ENCODE measurements around the gene PRRG1. TPM values are rescaled to one million over a fixed set of nuclear protein-coding genes. Genes with fewer than 3 reads are reported as not detected.
"Not testable (repeated sequence)": the region's sequence is repeated elsewhere in the genome, so short reads cannot be mapped to it uniquely, and the experiment has no call there.

Gene PRRG1
- 6.4 TPM for total RNA-seq

DNA sequence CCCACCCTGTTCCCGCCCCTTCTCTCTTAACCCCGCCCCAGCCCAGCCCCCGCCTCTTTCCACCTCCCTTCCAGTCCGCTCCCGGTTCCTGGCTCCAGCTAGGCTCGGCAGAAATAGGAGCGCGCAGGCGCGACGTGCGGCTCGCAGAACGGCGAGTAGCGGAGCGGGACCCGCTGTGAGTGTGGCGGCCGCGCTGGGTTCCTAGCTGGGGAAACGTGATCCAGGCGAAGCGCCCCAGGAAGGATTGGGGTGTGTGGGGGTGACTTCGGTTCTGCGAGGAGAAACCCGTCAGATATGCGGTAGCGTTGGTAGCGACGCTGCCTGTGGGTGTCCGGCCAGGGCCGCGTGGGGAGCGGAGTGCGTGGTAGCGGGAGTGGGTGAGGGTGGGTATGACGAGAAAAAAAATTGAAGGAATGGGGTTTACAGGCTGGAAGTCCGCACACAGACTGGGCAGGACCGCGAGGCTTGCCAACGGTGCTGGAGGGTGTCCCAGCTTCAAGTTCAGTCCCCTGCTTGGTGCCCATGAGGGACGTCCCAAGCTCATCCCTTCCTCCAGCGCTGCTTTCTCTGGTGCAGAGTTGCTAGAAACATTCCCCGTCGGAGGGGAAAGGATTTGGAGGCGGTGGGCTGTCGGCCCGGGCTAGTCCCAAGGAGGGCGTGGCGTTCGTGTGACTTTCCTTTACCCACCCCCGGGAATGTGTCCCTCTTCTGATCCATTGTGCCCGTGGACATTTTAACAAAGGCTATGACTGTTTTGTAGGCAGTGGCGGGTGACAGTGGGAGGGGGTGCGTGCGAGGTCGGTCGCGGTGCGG is at the start of gene PRRG1:
Gene PRRG1, plus strand, starts transcription at position 144 of the 813 bp plus-strand sequence. CDS start 56,886 bp downstream, outside the sequence.
- DNase-seq = peak; percentile 77

DNA sequence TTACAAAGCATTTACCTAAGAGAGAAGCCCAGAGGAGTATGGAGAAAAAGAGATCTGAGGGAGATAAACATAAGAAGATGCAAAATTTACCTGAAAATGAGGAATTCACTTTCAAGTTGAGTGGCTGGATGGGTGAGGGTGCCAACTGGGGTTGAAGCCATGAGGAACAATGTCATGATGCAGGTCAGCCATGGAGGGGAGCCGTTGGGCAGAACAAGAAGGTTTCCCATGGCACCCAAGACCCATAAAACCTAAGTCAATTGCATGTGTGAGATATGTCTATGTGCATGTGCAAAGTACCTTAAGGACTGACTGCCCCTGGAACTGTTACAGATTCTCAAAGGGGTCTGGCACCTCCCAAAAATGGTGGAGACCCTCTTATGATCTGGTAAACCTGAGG is 46.6 kb upstream of the PRRG1 start:
- no peak for DNase-seq

DNA sequence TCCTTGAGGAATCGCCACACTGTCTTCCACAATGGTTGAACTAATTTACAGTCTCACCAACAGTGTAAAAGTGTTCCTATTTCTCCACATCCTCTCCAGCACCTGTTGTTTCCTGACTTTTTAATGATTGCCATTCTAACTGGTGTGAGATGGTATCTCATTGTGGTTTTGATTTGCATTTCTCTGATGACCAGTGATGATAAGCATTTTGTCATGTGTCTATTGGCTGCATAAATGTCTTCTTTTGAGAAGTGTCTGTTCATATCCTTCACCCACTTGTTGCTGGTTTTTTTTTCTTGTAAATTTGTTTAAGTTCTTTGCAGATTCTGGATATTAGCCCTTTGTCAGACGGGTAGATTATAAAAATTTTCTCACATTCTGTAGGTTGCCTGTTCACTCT is 43.9 kb upstream of the PRRG1 start:
- DNase-seq = not testable (repeated sequence)

DNA sequence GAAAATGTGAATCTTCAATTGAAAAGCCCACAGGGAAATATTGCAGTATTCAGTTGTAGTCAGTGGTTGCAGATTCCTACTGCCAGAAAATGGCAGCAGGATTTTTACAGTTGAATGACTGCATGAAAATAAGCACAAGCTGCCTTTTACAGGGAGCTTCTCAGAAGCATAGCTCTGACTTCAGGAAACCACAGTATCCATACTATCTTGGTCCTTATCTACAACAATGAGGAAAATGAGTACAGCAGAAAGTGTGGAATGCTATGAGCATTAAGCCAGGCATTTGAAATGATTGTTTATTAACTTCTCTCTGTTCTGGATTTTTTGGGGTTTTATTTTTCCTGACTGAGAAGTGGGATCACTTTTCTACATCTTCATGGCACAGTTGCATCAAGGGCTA is 34.6 kb upstream of the PRRG1 start:
- DNase-seq = no peak

DNA sequence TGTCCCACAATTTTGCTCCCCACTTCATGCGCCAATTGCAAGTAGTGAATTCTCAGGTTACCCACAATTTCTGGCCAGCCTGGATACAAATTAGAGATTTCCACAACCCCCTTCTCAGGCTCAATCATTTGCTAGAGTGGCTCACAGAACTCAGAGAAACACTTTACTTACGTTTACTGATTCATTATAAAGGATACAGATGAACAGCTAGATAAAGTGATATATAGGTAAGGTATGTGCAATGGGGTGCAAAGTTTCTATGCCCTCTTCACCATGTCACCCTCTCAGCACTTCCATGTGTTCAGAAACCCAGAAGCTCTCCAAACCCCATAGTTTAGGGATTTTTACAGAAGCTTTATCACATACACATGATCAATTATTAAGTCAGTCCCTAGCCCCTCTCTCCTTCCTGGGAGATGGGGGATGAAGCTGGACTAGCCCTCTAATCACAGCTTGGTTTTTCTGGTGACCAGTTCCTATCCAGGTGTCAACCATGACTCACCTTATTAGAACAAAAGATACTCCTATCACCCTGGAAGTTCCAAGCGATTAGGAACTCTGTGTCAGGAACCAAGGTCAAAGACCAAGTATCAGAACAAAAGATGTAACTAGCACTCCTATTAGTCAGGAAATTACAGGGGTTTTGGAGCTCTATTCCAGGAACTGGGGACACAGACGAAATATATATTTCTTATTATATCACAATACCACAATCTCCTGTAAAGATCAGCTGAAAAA is 33.5 kb upstream of the PRRG1 start:
- no peak for DNase-seq

DNA sequence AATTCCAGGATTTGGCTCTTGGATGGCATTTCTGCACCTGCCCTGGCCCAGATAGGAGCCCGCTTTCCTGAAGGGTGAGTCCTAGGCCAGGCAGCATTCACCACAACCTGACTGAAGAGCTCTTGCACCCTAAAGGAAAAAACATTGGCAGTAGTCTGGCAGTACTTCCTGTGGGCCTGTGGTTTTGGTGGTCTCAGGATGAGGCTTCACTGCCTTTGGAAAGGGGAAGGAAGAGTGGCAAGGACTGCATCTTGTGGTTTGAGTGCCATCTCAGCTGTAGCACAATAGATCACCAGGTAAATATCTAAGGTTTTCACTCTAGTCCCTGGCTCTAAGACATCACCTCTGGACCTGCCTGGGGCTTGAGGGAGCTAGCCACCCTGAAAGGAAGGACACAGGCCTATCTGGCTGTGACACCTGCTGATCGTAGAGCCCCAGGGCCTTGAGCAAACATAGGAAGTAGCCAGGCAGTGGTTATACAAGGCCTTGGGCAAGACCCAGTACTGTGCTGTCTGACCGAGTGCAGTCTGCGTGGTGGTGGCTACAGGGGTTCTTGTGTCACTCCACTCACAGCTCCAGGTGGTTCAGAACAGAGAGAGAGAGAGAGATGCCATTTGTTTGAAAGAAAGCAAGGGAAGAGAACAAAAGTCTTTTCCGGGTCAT is 28.5 kb upstream of the PRRG1 start:
- DNase-seq = no peak

DNA sequence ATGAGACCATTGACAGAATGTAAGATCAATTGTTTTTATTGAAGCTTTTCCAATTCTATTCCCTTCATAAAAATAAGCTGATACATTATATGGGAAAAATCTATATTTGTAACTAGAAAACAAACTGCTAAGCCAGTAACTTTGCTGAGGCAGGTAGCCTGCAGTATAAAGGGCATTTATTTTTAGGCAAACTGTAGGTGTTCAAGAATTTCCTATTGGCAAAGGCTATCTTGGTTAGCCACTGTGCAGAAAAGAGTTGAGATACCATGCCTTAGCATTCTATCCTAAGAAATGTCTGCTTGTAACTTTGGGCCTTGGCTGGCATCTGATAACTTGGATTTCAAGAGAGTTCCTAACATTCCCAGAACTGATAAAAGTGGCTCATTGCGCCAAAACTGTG is 18.5 kb upstream of the PRRG1 start:
- DNase-seq = no peak

DNA sequence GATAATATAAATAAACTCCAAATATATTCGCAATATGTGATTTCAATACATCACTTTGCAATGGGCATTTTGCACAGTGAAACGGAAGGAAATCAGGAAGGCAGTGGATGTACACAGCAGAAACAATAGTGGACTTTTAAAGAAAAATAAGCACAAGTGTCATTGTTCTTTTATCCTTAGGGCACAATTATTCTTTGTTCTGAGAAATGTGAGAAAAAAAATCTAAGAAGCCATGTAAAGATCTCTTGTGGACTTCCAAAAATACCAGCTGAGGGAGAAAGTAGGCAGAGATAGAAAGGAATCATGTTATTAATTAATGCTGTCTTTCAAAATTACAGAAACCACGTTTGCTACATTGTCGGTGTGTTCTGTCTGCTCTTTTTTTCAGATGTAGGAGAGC is 17.6 kb upstream of the PRRG1 start:
- no peak for DNase-seq

DNA sequence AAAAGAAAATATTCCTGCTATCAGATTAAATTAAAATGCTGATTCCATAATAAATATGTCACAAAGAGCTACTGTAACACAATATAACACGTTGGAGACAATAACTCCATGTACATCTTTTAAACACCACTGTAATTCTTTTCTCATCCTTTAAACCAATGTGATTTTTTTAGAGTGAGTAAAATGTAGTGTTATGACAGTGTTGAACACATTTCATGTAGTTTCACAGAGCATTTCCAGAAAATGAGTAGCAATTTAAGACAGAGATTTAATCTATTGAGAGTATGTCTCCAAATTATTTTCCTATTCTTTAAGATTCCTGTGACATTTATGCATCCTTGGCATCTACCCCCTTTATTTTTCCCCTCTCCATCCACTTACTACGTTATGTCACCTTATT is 17.1 kb upstream of the PRRG1 start:
- no peak for DNase-seq

DNA sequence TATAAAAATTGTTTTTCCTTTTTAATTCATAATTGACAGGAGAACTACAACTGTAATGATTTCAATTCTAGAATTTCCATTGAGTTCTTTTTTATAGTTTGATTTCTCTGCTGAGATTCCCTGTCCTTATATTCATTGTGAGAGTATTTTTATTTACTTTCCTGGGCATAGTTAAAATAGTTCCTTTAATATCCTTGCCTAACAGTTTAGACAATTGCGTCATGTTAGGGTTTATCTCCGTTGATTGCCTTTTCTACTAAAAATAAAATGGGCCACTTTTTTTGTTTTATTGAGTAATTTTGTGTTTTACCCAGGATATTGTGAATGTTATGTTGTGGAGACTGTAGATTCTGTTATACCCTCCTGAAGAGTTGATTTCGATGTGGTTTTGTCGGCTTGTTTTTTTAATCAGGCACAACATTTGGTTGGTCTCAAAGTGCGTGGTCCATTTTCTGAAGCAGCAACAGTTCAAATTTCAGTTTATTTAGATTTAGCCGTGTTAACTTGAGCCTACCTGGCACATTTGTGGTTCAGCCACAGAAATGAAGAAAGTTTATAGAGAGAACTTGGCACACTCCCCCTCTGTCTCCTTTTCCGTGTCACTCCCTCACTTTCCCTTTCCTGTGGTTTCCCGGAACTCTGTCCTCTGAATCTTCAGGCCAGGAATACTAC is 16.0 kb upstream of the PRRG1 start:
- DNase-seq = no peak

DNA sequence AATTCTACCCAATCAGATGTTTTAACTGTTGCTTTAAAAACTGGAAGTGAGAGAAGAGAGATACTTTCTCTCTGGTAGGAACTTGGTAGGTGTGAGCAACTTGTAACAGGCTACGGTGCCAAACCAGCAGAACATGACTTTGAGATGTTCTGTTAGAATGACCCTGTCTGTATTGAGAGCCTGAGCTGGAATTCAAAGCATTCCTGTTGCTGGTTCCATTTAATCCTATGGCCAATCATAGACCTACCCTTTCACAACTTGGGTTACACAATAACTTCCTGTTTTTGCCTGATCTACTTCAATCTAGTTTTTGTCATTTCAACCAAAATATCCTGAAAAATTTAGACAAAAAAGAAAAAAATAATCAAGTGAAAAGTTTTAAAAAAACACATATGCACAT is 1.7 kb upstream of the PRRG1 start:
- no peak for DNase-seq

DNA sequence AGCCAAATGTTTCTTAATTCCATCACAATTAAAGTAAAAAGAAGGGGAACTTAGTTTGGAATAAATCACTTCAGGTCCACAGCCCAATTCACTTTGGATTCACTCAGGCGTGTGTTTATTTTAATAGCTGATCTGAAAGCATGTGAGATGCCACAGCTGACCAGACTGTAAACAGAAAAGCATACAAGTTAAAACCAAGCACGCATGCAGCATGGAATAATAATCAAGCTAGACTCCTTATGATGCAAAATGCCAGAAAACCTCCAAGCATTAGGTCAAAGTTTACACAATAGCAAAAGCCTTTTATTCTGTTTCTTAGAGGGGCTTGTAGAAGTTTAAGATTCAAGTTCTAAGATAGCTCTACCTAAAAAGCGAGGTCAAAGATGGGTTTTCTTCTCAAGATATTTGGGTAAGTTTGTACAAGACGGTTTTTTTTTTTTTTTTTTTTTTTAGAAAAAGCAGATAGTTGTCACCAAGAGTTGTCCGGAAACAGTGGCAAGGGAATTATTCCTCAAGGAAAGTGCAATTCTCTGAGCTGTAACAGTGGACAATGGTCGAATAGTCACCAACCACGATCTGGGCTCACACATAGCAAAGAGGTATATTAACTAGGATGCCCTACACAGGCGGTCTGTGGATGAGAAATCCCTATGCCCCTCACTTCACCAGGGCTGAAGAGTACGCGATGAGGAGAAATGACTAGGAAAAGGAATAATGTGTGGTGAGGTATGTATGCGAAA is 763 bp upstream of the PRRG1 start:
- DNase-seq = no peak

DNA sequence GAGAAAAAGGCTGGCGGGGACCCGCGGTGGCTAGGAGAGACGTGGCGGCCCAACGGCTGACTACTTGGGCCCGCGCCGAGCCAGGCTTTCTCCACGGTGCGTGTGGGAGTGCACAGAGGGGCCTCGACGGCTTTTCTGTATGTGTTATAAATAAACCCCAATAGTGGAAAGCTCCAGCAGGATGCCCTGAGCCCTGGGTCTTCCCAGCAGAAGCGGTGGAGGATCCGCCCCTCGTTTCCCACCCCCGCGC is 268 bp upstream of the PRRG1 start:
- no peak for DNase-seq

DNA sequence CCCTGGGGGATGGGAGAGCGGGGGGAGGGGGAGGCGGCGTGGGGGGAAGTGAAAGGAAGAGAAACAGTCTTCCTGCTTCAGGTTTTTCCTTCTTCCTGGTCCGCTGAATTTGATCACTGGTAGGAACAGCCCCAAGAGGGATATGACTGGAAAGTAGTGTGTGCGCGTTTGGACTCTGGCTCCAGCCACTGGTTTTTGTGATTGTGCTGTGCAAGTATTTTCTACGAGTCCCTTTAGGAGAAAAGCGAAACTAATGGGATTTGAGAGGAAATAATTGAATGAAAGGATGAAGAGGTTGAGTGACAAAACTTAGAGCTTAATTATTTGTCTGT is 836 bp downstream of the PRRG1 start:
- DNase-seq = no peak

DNA sequence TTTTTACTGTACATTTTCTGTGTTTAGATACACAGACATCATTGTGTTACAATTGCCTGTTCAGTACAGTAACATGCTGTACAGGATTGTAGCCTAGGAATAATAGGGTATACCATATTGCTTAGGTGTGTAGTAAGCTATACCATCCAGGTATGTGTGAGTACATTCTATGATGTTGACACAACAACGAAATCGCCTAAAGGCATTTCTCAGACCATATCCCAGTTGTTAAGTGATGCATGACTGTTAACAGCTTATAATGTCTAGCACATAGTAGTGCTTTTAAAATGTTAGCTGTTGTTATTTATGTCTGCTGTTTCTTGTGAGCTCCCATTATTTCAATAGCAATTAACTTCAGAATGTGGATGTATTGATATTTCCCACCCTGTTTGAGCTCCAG is 4.5 kb downstream of the PRRG1 start:
- no peak for DNase-seq

DNA sequence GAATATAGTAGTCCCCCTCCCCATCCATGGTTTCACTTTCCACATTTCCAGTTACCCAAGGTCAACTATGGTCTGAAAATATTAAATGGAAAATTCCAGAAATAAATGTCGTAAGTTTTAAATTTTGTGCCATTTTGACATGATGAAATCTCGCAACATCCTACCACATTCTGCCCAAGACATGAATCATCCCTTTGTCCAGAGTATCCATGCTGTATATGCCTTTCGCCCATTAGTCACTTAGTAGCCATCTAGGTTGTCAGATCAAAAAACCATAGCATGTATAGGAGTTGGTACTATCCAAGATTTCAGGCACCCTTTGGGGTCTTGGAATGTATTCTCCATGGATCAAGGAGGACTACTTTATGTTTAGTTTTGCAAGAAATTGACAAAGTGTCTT is 8.3 kb downstream of the PRRG1 start:
- DNase-seq = no peak

DNA sequence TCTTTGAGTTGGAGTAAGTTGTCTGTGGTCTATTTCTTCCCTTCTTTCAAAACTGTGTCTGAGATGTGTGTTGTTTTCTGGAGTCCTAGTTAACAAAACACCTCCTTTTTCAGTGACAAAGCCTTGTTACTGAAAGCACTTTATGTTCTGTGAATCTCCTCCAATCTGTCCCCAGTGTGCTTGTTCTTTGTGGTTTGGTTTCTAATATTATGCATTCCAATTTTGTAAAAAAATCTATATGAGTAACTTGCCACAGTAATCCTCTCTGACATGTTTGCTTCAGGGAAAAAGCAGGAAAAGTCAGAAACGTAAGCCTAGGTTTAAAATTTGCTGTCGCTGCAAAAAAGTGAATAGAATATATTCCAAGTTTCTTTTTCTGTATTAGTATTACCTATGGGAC is 12.4 kb downstream of the PRRG1 start:
- DNase-seq = no peak

DNA sequence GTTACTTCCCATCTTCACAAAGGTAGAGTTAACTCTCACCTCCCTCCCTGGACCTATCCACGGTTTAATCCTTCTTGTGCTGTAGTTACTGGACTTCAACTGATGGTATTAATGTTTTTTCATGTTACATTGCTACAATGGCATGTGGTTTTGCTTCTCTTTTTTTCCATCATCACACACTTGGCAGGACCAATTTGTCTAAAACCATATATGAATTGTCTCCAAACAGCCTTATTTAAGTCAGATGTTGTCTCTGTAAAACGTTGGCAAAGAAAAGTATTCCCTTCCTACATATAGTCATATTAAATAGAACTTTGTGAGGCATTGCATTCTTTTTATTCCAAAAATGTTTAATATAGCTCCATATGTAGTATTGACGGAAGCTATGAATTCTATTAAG is 15.5 kb downstream of the PRRG1 start:
- no peak for DNase-seq

DNA sequence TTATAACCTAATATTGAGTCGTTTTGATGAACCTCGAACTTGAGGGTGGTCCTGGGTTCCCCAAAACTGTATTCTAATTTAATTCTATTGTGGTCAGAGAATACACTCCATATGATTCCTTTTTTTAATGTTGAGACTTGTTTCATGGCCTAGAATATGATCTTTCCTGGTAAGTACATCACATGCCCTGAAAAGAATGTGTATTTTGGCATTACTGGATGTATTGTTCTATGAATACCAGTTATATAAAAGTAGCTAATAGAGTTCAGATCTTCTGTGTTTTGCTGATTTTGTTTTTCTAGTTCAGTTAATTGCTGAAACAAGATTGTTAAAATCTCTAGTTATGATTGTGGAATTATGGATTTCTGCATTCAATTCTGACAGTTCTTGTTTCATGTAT is 18.8 kb downstream of the PRRG1 start:
- DNase-seq = no peak

DNA sequence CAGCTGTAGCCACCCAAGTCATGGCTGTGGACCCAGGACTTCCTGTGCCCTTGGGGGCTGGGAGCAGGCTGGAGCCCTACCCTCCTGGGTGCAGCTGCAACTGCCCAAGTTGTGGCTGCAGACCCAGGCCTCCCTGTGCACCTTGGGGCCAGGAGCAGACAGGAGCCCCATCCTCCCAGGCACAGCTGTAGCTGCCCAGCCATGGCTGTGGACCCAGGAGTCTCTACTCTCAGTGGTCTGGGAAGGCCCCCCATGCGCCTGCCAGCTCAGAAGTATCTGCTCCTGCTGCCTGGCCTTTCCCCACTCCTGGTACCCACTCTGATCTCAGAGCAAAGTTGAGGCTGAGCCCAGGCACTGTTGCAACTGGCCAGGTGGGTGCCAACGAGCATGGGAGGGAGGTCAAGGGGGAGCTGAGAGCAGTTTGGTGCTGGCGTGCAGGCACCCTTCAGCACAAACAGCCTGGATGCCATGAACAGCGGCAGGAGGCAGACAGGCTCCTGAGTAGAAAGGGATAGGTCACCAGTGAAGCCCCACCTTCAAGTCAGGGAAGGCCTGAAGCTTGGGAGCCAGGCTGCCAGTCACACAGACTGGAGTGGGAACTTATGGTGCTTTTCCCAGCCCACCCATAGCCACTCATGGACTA is 21.5 kb downstream of the PRRG1 start:
- DNase-seq = no peak

DNA sequence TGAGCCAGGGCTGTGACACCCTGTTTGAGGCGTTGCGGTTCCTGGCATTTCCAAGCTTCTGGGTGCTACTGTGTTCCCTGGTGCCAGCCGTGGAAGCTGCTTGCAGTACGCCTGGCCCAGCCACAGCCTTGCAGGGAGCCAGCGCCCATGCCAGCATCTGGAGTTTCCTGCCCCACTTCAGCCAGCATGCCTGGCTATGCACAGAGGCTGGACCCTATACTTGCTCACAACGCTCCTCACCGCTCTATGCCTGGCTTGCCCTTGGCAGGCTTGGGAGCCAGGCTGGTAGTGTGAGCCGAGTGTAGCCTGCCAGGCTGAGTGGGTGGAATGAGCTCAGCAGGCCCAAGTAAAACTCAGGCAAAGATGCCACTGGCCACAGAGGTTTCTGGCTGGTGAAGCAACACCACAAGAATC is 22.4 kb downstream of the PRRG1 start:
- peak; percentile 8 for DNase-seq

DNA sequence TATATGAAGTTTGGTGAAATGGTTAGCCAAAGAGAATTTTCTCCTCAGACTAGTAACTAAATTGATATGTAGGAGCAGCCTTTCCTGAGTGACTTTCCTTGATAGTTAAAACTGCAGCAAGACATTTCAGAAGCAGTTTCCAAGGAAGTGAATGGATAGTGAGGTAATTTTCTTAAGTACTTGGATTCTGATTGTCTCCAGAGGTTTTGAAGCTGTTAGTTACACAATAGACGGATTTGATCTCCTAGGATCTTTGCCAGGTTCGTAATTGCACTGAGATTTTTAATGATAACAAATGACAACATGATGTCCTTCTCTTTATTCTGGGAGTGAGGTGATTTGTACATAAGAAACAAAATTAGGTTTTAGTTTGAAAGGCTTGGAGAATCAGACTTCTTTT is 29.2 kb downstream of the PRRG1 start:
- no peak for DNase-seq
